22Rv1 (cell line): ENCODE data around the gene KCNIP3.

Source experiments
- ZFX ChIP-seq: fragments of 450-650 bp; IDR thresholded peaks from 2 replicates; pipeline ENCODE4 v1.6.1; 2017; ENCODE audit warnings: antibody characterized with exemption, borderline replicate concordance
- TF ChIP-seq, protein P1 (sequence below): fragments of 450-650 bp; IDR thresholded peaks from 2 replicates; pipeline ENCODE4 v1.5.1; 2017; ENCODE audit warnings: mild to moderate bottlenecking

DNA sequence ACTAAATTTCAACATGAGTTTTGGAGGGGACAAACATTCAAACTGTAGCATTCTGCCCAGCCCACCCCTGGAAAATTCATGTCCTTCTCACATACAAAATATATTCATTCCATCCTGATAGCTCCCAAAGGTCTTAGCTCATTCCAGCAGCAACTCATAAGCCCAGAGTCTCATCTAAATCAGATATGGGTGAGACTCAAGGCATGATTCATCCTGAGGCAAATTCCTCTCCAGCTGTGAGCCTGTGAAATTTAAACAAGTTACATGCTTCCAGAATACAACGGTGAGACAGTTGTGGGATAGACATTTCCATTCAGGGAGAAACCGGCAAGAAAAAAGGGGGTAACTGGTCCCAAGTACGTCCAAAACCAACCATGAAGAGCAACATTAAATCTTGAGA is 61.9 kb downstream of the KCNIP3 start:
- TF ChIP-seq, protein P1, sequence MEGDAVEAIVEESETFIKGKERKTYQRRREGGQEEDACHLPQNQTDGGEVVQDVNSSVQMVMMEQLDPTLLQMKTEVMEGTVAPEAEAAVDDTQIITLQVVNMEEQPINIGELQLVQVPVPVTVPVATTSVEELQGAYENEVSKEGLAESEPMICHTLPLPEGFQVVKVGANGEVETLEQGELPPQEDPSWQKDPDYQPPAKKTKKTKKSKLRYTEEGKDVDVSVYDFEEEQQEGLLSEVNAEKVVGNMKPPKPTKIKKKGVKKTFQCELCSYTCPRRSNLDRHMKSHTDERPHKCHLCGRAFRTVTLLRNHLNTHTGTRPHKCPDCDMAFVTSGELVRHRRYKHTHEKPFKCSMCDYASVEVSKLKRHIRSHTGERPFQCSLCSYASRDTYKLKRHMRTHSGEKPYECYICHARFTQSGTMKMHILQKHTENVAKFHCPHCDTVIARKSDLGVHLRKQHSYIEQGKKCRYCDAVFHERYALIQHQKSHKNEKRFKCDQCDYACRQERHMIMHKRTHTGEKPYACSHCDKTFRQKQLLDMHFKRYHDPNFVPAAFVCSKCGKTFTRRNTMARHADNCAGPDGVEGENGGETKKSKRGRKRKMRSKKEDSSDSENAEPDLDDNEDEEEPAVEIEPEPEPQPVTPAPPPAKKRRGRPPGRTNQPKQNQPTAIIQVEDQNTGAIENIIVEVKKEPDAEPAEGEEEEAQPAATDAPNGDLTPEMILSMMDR = no peak
- no peak for TF ChIP-seq ZFX
